ENCODE results near the gene LPP. TPM values are rescaled to one million over a fixed set of nuclear protein-coding genes. Genes with fewer than 3 reads are reported as not detected.

Gene LPP
- total RNA-seq, 3 donors from 2014 or later (not counting 1 experiment from before 2014, with no cell fraction given): 137 to 163 (median 149) TPM

DNA sequence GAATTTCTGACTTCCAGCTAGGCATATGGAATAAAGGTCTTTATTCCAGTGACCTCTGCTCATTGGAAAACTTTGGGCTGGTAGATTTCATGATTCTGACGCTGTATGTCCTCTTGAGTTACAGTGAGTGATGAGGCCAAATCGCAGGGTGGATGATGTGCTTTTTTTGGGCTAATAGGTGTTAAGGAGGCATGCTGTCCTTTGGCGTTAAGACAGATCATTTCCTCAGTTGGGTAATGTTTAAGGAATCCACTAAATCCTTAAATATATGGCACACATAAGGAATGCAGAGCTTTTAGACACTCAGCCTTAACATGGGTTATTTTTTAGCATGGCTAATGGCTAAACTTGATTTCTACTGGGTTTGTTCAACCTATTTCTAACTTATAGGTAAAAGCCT lies 87.9 kb downstream of the LPP start:
- Histone ChIP-seq H3K27ac (ENCODE audit: low read length) (peak overlapping the region; percentile 59), H3K36me3 (ENCODE audit: control insufficient read depth, insufficient read depth, low read length) (peaks cover 2% of the 10 kb centered on the region), H3K4me3 (ENCODE audit: low read length) (no peak overlapping the region), H3K27me3 (ENCODE audit: control insufficient read depth, insufficient read depth, low read length) (no peaks in the 10 kb centered on the region), H3K9me3 (ENCODE audit: control insufficient read depth, insufficient read depth, low read length) (no peaks in the 10 kb centered on the region), H3K4me1 (ENCODE audit: control insufficient read depth, insufficient read depth, low read length) (no peaks in the 10 kb centered on the region)
- no peak for DNase-seq
- no peak for ATAC-seq
- intact Hi-C loops (cut with micrococcal nuclease): no loop called here
- 87% methylated on average over 2 of the region's 3 CpGs for WGBS (ENCODE audit: insufficient coverage)
- Mint-ChIP-seq H3K9me3 (no peaks in the 10 kb centered on the region), H3K4me1 (peaks cover 42 to 57% of the 10 kb centered on the region in 2 donors), H3K4me3 (no peak overlapping the region), H3K27ac (peak overlapping the region in 1 of 2 donors; percentile 7), H3K27me3 (ENCODE audit: low read depth in 2 of 2) (no peaks in the 10 kb centered on the region), H3K36me3 (no peaks in the 10 kb centered on the region)
- TF ChIP-seq, protein P1, sequence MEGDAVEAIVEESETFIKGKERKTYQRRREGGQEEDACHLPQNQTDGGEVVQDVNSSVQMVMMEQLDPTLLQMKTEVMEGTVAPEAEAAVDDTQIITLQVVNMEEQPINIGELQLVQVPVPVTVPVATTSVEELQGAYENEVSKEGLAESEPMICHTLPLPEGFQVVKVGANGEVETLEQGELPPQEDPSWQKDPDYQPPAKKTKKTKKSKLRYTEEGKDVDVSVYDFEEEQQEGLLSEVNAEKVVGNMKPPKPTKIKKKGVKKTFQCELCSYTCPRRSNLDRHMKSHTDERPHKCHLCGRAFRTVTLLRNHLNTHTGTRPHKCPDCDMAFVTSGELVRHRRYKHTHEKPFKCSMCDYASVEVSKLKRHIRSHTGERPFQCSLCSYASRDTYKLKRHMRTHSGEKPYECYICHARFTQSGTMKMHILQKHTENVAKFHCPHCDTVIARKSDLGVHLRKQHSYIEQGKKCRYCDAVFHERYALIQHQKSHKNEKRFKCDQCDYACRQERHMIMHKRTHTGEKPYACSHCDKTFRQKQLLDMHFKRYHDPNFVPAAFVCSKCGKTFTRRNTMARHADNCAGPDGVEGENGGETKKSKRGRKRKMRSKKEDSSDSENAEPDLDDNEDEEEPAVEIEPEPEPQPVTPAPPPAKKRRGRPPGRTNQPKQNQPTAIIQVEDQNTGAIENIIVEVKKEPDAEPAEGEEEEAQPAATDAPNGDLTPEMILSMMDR (IDR thresholded peaks at IDR 0.05): no peak

DNA sequence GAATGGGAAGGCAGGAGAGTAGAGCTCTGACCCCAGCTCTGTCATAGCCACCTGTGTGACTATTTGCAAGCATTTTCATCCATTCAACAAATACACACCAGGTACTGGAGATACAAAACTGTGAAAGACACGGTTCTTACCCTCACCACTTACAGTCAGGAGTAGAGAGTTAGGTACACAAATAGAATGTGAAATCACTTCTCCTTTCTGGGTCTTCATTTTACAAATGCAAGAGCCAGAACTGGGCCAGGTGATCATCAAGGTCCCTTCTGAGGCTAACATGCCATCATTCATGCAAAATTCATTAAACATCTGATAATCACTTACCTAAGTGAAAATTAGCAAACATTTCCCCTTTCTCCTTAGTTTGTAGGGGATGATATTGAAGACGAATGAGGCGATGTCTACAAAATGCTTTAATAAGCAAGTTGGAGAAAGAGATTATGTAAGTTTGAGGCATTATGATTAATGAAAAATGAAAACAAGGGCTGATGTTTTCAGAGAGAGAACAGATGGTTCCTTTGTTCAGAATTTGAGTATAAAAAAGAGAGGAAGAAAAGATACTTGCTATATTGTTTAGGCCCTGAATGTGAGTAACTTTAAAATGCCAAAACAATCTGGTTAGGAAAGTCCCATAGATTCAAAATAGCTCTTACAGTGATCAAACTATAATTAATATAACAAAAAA lies 88.6 kb downstream of the LPP start:
- Mint-ChIP-seq H3K4me3 (no peak overlapping the region), H3K27me3 (ENCODE audit: low read depth in 2 of 2) (no peaks in the 10 kb centered on the region), H3K27ac (peak overlapping the region in 1 of 2 donors; percentile 7), H3K9me3 (no peaks in the 10 kb centered on the region), H3K36me3 (no peaks in the 10 kb centered on the region), H3K4me1 (peaks cover 37 to 52% of the 10 kb centered on the region in 2 donors)
- Histone ChIP-seq H3K9me3 (ENCODE audit: control insufficient read depth, insufficient read depth, low read length) (no peaks in the 10 kb centered on the region), H3K4me1 (ENCODE audit: control insufficient read depth, insufficient read depth, low read length) (no peaks in the 10 kb centered on the region), H3K4me3 (ENCODE audit: low read length) (no peak overlapping the region), H3K27me3 (ENCODE audit: control insufficient read depth, insufficient read depth, low read length) (no peaks in the 10 kb centered on the region), H3K36me3 (ENCODE audit: control insufficient read depth, insufficient read depth, low read length) (peaks cover 2% of the 10 kb centered on the region), H3K27ac (ENCODE audit: low read length) (peak overlapping the region; percentile 65)
- DNase-seq: no peak
- TF ChIP-seq, protein P1 (IDR thresholded peaks at IDR 0.05): no peak
- 77% methylated on average over 2 of the region's 3 CpGs for WGBS (ENCODE audit: insufficient coverage)
- intact Hi-C loops (cut with micrococcal nuclease): no loop called here
- no peak for ATAC-seq

DNA sequence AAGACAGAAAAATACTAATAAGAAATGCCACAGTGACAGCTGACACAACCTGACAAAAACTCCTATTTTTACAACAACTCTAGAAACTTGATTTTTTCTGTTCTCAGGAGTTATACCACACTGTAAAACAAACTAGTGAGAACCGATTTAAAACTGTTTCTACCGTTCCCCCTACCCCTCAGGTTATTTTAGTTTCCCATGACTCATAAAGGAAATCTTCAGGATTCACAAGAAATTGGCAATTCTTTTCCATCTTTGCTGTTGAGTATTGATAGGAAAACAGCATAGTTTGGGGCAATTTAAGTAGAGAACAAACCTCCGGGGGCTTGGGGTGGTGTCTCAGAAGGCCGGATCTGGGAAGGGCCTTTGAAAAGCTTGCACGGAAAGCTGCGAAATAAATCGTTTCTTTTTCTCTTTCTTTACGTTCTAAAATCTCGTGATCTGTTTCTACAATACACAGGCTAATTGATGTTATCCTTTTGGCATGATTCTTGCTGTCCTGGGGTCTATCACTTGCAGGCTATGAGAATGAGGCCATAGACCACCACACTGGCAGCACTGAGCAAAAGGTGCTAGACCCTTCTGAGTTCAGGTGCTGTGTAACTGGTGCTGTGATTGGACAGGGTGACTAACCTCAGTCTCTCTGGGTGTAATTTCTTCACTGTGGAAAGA lies 89.3 kb downstream of the LPP start:
- no peaks in the 10 kb centered on the region for H3K4me1 ChIP-seq (ENCODE audit: control insufficient read depth, insufficient read depth, low read length)
- no peaks in the 10 kb centered on the region for H3K9me3 ChIP-seq (ENCODE audit: control insufficient read depth, insufficient read depth, low read length)
- H3K4me1 Mint-ChIP-seq: peaks cover 34 to 47% of the 10 kb centered on the region in 2 donors
- ATAC-seq (no peak), DNase-seq (no peak)
- no peak overlapping the region for H3K27ac Mint-ChIP-seq
- H3K4me3 Mint-ChIP-seq: no peak overlapping the region
- peak overlapping the region; percentile 65 for H3K27ac ChIP-seq (ENCODE audit: low read length)
- H3K9me3 Mint-ChIP-seq: no peaks in the 10 kb centered on the region
- no peaks in the 10 kb centered on the region for H3K27me3 ChIP-seq (ENCODE audit: control insufficient read depth, insufficient read depth, low read length)
- H3K27me3 Mint-ChIP-seq (ENCODE audit: low read depth in 2 of 2): no peaks in the 10 kb centered on the region
- TF ChIP-seq, protein P1 (IDR thresholded peaks at IDR 0.05): no peak
- H3K36me3 Mint-ChIP-seq: no peaks in the 10 kb centered on the region
- WGBS (ENCODE audit: insufficient coverage): 88% methylated on average over 9 of the region's 9 CpGs
- no peak overlapping the region for H3K4me3 ChIP-seq (ENCODE audit: low read length)
- intact Hi-C loops (cut with micrococcal nuclease): no loop called here
- H3K36me3 ChIP-seq (ENCODE audit: control insufficient read depth, insufficient read depth, low read length): peaks cover 2% of the 10 kb centered on the region
